ENCODE measurements around the gene WDFY4. TPM values are rescaled to one million over a fixed set of nuclear protein-coding genes. Genes with fewer than 3 reads are reported as not detected.

Gene WDFY4
- total RNA-seq, 1 experiment from 2014 or later: 0.22 TPM

GRCh38 chr10:48940958-48941357 is 256.3 kb downstream of the WDFY4 start:
- no peaks in the 10 kb centered on the region for H3K4me1 ChIP-seq (ENCODE audit: control insufficient read depth in 1 of 2, insufficient read depth in 2 of 2, low read length in 2 of 2)
- 0 out of 2 replicates have a peak, but pooled peaks cover 6% of the 10 kb centered on the region for H3K27me3 ChIP-seq (ENCODE audit: insufficient read depth, low read length)
- DNase-seq (ENCODE audit: low read depth, low spot score): no peak
- H3K36me3 ChIP-seq (ENCODE audit: control insufficient read depth in 1 of 2, insufficient read depth in 2 of 2, low read length in 2 of 2): no peaks in the 10 kb centered on the region
- intact Hi-C loops (cut with micrococcal nuclease): no loop called here
- H3K4me3 ChIP-seq (replicated peaks in 1 of 2; ENCODE audit: low read depth in 1 of 2, low read length in 2 of 2): no peak overlapping the region
- H3K9me2 ChIP-seq (ENCODE audit: insufficient read depth): no peaks in the 10 kb centered on the region
- BruUV-seq (replicated peaks): no TSS peak
- no peaks in the 10 kb centered on the region for H4K20me1 ChIP-seq (ENCODE audit: insufficient read depth)
- no peak overlapping the region for H3K9ac ChIP-seq (ENCODE audit: low read length)
- no peaks in the 10 kb centered on the region for H3K9me3 ChIP-seq (ENCODE audit: control insufficient read depth in 1 of 2, insufficient read depth in 1 of 2, low read depth in 1 of 2, low read length in 2 of 2)
- H2AFZ ChIP-seq (ENCODE audit: low read depth, low read length, poor library complexity, severe bottlenecking): no peak overlapping the region
- ChIA-PET RAD21 (ENCODE audit: low non-redundant PET in 1 of 2, low total read pairs in 2 of 2, uncharacterized antibody in 2 of 2, unreplicated experiment in 2 of 2) (no interaction called here), POLR2A (no interaction called here), CTCF (no interaction called here)
- TF ChIP-seq MAX (IDR thresholded peaks at IDR 0.05) (no peak), POLR2A (IDR thresholded peaks at IDR 0.05; ENCODE audit: borderline replicate concordance, extremely low read depth, insufficient read depth, insufficient read length) (no peak), ZNF274 (IDR thresholded peaks at IDR 0.05; ENCODE audit: low read depth, low read length) (no peak), SIN3A (IDR thresholded peaks at IDR 0.05; ENCODE audit: low read depth) (no peak), ZBTB33 (IDR thresholded peaks at IDR 0.05; ENCODE audit: extremely low read depth, insufficient replicate concordance, low read length) (no peak)
- no peaks in the 10 kb centered on the region for H3K79me2 ChIP-seq (ENCODE audit: insufficient read depth, low read length)
- ATAC-seq: no peak
- H3K4me2 ChIP-seq (ENCODE audit: low read length): no peak overlapping the region
- H3K27ac ChIP-seq (ENCODE audit: low read depth, low read length): no peak overlapping the region

- TF ChIP-seq FOSL1 (IDR thresholded peaks at IDR 0.05; ENCODE audit: low read depth) (no peak), EZH2 (IDR thresholded peaks at IDR 0.05) (no peak)
- no peak for ATAC-seq
- no TSS peak for BruUV-seq (replicated peaks)
These were observed 256.9 kb downstream of the WDFY4 start for GRCh38 chr10:48941427-48942075.

More at GRCh38 chr10:48941427-48942075, 256.9 kb downstream of the WDFY4 start:
- DNase-seq (ENCODE audit: low read depth, low spot score): no peak
- H3K27me3 ChIP-seq (ENCODE audit: insufficient read depth, low read length): 0 out of 2 replicates have a peak, but pooled peaks cover 6% of the 10 kb centered on the region
- no peaks in the 10 kb centered on the region for H3K36me3 ChIP-seq (ENCODE audit: control insufficient read depth in 1 of 2, insufficient read depth in 2 of 2, low read length in 2 of 2)
- POLR2A ChIA-PET: no interaction called here
- H3K9ac ChIP-seq (ENCODE audit: low read length): no peak overlapping the region
- H3K4me1 ChIP-seq (ENCODE audit: control insufficient read depth in 1 of 2, insufficient read depth in 2 of 2, low read length in 2 of 2): no peaks in the 10 kb centered on the region
- H3K4me2 ChIP-seq (ENCODE audit: low read length): no peak overlapping the region
- no peaks in the 10 kb centered on the region for H4K20me1 ChIP-seq (ENCODE audit: insufficient read depth)
- no peaks in the 10 kb centered on the region for H3K79me2 ChIP-seq (ENCODE audit: insufficient read depth, low read length)
- H3K9me2 ChIP-seq (ENCODE audit: insufficient read depth): no peaks in the 10 kb centered on the region
- intact Hi-C loops (cut with micrococcal nuclease): no loop called here
- CTCF ChIA-PET: no interaction called here
- no peak overlapping the region for H2AFZ ChIP-seq (ENCODE audit: low read depth, low read length, poor library complexity, severe bottlenecking)
- H3K9me3 ChIP-seq (ENCODE audit: control insufficient read depth in 1 of 2, insufficient read depth in 1 of 2, low read depth in 1 of 2, low read length in 2 of 2): no peaks in the 10 kb centered on the region
- H3K27ac ChIP-seq (ENCODE audit: low read depth, low read length): no peak overlapping the region
- H3K4me3 ChIP-seq (replicated peaks in 1 of 2; ENCODE audit: low read depth in 1 of 2, low read length in 2 of 2): no peak overlapping the region
- RAD21 ChIA-PET (ENCODE audit: low non-redundant PET in 1 of 2, low total read pairs in 2 of 2, uncharacterized antibody in 2 of 2, unreplicated experiment in 2 of 2): no interaction called here
